ENCODE data around the gene NLRP1. TPM values are rescaled to one million over a fixed set of nuclear protein-coding genes. Genes with fewer than 3 reads are reported as not detected.

The NLRP1 gene
- total and polyA plus RNA-seq, 5 experiments from 2014 or later: 18.4 to 370 (median 47.9) TPM

DNA sequence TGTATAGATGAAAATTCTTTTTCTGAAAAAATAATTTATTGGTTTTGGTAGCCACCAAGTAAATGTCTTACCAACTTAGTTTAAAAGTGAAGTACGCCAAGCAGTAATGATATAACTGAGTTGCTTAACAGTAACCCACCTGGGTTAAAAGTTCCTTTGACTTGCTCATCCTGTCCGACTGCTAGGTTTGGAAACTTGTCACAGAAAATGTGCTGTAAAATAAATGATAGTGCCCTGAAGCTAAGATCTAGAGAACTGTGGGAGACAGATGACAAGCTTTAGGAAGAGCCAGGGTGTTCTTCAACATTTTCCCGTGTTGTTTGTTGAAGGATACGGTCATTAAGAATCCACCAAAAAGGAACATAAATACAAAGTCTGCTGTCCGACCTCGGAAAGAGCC is 103.3 kb downstream of the NLRP1 start:
- DNase-seq (no peak), ATAC-seq (no peak)
- Mint-ChIP-seq H3K27ac (peak overlapping the region in 1 of 10 donors; percentile 73), H3K9me3 (no peaks in the 10 kb centered on the region), H3K4me3 (no peak overlapping the region), H3K36me3 (peaks cover 0 to 86% (median 26%) of the 10 kb centered on the region in 3 donors), H3K4me1 (peaks cover 12 to 61% (median 46%) of the 10 kb centered on the region in 4 donors), H3K27me3 (no peaks in the 10 kb centered on the region)
- POLR2A ChIA-PET: interaction anchor here (0.9 kb wide), 1 partner anchor 12 kb away, joined by 3 read pairs; the partner anchor contains the start of gene DHX33

DNA sequence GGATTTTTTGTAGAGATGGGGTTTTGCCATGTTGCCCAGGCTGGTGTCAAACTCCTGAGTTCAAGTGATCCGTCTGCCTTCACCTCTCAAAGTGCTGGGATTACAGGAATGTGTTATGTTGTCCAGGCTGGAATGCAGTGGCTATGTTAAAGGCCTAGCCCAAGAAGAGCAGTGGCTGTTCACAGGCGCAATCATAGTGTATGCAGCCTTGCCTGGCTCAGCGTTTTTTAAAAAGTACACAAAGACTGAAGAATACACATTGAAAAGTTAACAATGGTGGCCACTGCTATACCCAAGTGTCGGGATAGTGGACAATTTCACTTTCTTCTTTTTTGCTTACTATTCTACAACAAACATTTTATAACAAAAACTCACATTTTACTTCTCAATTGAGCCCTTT is 105.3 kb downstream of the NLRP1 start:
- Mint-ChIP-seq H3K9me3 (no peaks in the 10 kb centered on the region), H3K4me3 (no peak overlapping the region), H3K4me1 (peaks cover 10 to 42% (median 29%) of the 10 kb centered on the region in 4 donors), H3K27ac (no peak overlapping the region), H3K27me3 (no peaks in the 10 kb centered on the region), H3K36me3 (peaks cover 0 to 97% (median 28%) of the 10 kb centered on the region in 3 donors)
- DNase-seq (no peak), ATAC-seq (no peak)
- POLR2A ChIA-PET: no interaction called here

DNA sequence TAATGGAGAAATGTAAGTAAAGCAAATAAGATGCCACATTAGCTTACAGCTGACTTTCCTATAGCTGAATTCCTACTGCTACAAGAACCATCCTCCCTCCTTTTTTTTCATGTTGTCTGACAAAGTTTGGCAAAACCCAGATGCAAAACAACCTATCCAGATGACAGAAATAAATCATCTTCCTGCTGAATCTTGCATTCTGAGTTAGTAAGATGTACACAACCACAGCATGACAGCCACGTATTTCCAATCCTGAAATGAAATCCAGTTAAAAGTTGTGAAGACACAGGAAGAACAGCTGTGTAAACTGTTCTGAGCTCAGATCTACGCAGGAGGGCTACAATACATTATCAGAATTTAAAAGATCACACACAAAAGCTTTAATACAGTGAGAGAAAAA is 110.4 kb downstream of the NLRP1 start:
- POLR2A ChIA-PET: no interaction called here
- DNase-seq: no peak
- Mint-ChIP-seq H3K27ac (peak overlapping the region in 2 of 10 donors; percentile 24 to 25), H3K27me3 (no peaks in the 10 kb centered on the region), H3K9me3 (no peaks in the 10 kb centered on the region), H3K36me3 (peaks cover 0 to 70% (median 16%) of the 10 kb centered on the region in 3 donors), H3K4me1 (peaks cover 4 to 25% (median 14%) of the 10 kb centered on the region in 4 donors), H3K4me3 (no peak overlapping the region)
- ATAC-seq: no peak

- Mint-ChIP-seq H3K27ac (peak overlapping the region in 1 of 10 donors; percentile 11), H3K4me1 (peaks cover 8 to 25% (median 21%) of the 10 kb centered on the region in 4 donors), H3K36me3 (peaks cover 0 to 57% (median 5%) of the 10 kb centered on the region in 3 donors), H3K27me3 (no peaks in the 10 kb centered on the region), H3K4me3 (no peak overlapping the region), H3K9me3 (no peaks in the 10 kb centered on the region)
- DNase-seq (no peak), ATAC-seq (no peak)
- POLR2A ChIA-PET: no interaction called here
Observed at GRCh38 chr17:5472511-5472910, 111.8 kb downstream of the NLRP1 start.

DNA sequence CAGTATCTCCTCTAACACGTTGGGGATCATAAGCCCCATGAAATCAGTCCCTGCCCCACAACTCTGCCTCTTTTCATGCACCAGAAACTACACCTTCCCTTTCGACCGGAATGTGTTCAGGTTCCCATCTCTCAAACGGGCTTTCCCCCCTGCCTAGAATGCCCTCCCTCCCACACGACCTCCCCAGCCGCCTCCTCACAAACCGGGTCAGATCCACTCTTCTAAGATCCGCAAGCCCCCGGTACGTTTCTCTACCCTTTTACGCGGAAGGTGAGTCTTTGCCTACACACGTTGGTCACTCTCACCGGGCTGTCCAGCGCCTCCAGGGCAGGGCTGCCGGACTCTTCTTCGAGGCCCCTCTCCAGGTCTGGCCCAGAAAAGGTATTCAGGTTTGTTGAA is 116.2 kb downstream of the NLRP1 start:
- Mint-ChIP-seq H3K9me3 (no peaks in the 10 kb centered on the region), H3K4me1 (peaks cover 26 to 43% (median 39%) of the 10 kb centered on the region in 4 donors), H3K36me3 (peaks cover 0 to 22% (median 0%) of the 10 kb centered on the region in 3 donors), H3K27me3 (no peaks in the 10 kb centered on the region), H3K4me3 (peak overlapping the region; percentile 72 to 91 (median 84)), H3K27ac (peak overlapping the region; percentile 3 to 85 (median 54))
- POLR2A ChIA-PET: interaction anchor here (0.6 to 2.1 kb wide), 5 partner anchors 18 to 1325 kb away, joined by 3 to 41 read pairs (median 8); partner anchors contain the start of genes C1QBP, CYB5D2, DERL2 and MIS12
- DNase-seq (peak in 4 of 10 donors; percentile 11 to 18 (median 15)), ATAC-seq (peak; percentile 45 to 46)

GRCh38 chr17:5467416-5467815 is 116.9 kb downstream of the NLRP1 start:
- H3K36me3 Mint-ChIP-seq: peaks cover 0 to 22% (median 0%) of the 10 kb centered on the region in 3 donors
- H3K4me1 Mint-ChIP-seq: peaks cover 26 to 43% (median 39%) of the 10 kb centered on the region in 4 donors
- ATAC-seq (no peak), DNase-seq (no peak)
- H3K27me3 Mint-ChIP-seq: no peaks in the 10 kb centered on the region
- POLR2A ChIA-PET: interaction anchor here (2.1 kb wide), 1 partner anchor 19 kb away, joined by 41 read pairs; the partner anchor contains the start of genes DERL2 and MIS12
- H3K27ac Mint-ChIP-seq: peak overlapping the region; percentile 3 to 85 (median 54)
- H3K4me3 Mint-ChIP-seq: peak overlapping the region; percentile 72 to 91 (median 84)
- no peaks in the 10 kb centered on the region for H3K9me3 Mint-ChIP-seq

- peaks cover 0 to 21% (median 0%) of the 10 kb centered on the region in 3 donors for H3K36me3 Mint-ChIP-seq
- DNase-seq: no peak
- no peaks in the 10 kb centered on the region for H3K27me3 Mint-ChIP-seq
- ATAC-seq: no peak
- H3K27ac Mint-ChIP-seq: peak overlapping the region in 3 of 10 donors; percentile 35 to 36 (median 36)
- POLR2A ChIA-PET: no interaction called here
- no peaks in the 10 kb centered on the region for H3K9me3 Mint-ChIP-seq
- peaks cover 27 to 43% (median 39%) of the 10 kb centered on the region in 4 donors for H3K4me1 Mint-ChIP-seq
- peak overlapping the region in 1 of 10 donors; percentile 72 for H3K4me3 Mint-ChIP-seq
Observed at GRCh38 chr17:5466295-5466694, 118.0 kb downstream of the NLRP1 start.

- Mint-ChIP-seq H3K9me3 (no peaks in the 10 kb centered on the region), H3K27ac (peak overlapping the region in 5 of 10 donors; percentile 1 to 61 (median 19)), H3K27me3 (no peaks in the 10 kb centered on the region), H3K36me3 (peaks cover 0 to 35% (median 4%) of the 10 kb centered on the region in 3 donors), H3K4me3 (peak overlapping the region in 1 of 10 donors; percentile 26), H3K4me1 (peaks cover 27 to 41% (median 38%) of the 10 kb centered on the region in 4 donors)
- ATAC-seq: no peak
- no peak for DNase-seq
- POLR2A ChIA-PET: no interaction called here
Observed at GRCh38 chr17:5464717-5465507, 119.4 kb downstream of the NLRP1 start.

Other genes with a start within 250 kb of the NLRP1 start
- 100 to 1,000 TPM; 100 to 113 TPM for gene NUP88, start 164.8 kb downstream of the NLRP1 start, total RNA-seq
- gene NUP88, start 164.8 kb downstream of the NLRP1 start, polyA plus RNA-seq: 100 to 1,000 TPM; 108 to 128 (median 123) TPM
- 10 to 100 TPM; 74.3 to 79.3 TPM for gene RPAIN, start 164.3 kb downstream of the NLRP1 start, total RNA-seq
- 10 to 100 TPM; 26.8 to 36.1 (median 27.8) TPM for gene RPAIN, start 164.3 kb downstream of the NLRP1 start, polyA plus RNA-seq
- 10 to 100 TPM; 89.9 to 98.3 TPM for gene C1QBP, start 145.4 kb downstream of the NLRP1 start, total RNA-seq
- 100 to 1,000 TPM; 276 to 308 (median 304) TPM for gene C1QBP, start 145.4 kb downstream of the NLRP1 start, polyA plus RNA-seq
- gene DHX33, start 115.5 kb downstream of the NLRP1 start, total RNA-seq: 10 to 100 TPM; 11.8 to 12.4 TPM
- gene DHX33, start 115.5 kb downstream of the NLRP1 start, polyA plus RNA-seq: under 1 TPM; 0.52 to 0.82 (median 0.56) TPM
- gene DERL2, start 98.3 kb downstream of the NLRP1 start, total RNA-seq: 10 to 100 TPM; 83.5 to 86.7 TPM
- 10 to 100 TPM; 56.5 to 74.1 (median 57.5) TPM for gene DERL2, start 98.3 kb downstream of the NLRP1 start, polyA plus RNA-seq
- 10 to 100 TPM; 48.6 to 51.0 TPM for gene MIS12, start 97.9 kb downstream of the NLRP1 start, total RNA-seq
- gene MIS12, start 97.9 kb downstream of the NLRP1 start, polyA plus RNA-seq: 10 to 100 TPM; 15.6 to 18.3 (median 16.6) TPM

Data from naive thymus-derived CD8-positive, alpha-beta T cell (primary cell).